KOPT-K1 (cell line): Measurements from ENCODE around the gene EPHA3.

Experiments used
- H3K27ac ChIP-seq: fragments of 200-600 bp; sonication (generic); 2 replicates; pipeline ENCODE4 v1.5.1; 2016; ENCODE audit warnings: antibody characterized with exemption, mild to moderate bottlenecking, low read depth, low read length; ENCODE audit not compliant: poor library complexity, severe bottlenecking
- H3K36me3 ChIP-seq: fragments of 200-600 bp; sonication (generic); 2 replicates; pipeline ENCODE4 v1.5.1; 2017; ENCODE audit warnings: antibody characterized with exemption, mild to moderate bottlenecking, low read length, moderate library complexity; ENCODE audit not compliant: insufficient read depth
- H3K9me3 ChIP-seq: fragments of 200-600 bp; sonication (generic); 2 replicates; pipeline ENCODE4 v1.5.1; 2017; ENCODE audit warnings: antibody characterized with exemption, low read length, mild to moderate bottlenecking; ENCODE audit not compliant: insufficient read depth, poor library complexity, severe bottlenecking

EPHA3 gene

DNA sequence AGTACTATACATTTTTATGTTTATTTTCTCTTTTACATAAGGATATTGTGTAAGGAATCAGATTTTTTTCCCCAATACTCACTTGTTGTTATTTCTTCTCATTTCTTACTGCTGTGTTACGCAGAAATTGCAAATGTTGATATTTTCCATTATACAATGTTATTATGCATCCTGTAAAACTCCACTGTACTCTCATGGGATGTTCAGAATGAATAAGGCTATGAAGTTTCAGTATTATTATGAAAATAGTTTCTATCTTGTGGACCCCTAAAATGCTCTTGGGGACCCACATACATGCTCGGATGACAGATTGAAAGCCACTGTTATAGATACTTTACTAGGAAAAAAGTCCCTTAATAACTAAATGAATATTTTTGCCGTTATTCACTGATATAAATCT is 329.4 kb downstream of the EPHA3 start:
- H3K9me3 ChIP-seq, result no peaks in the 10 kb centered on the region
- H3K27ac ChIP-seq, result no peak overlapping the region
- H3K36me3 ChIP-seq, result no peaks in the 10 kb centered on the region

DNA sequence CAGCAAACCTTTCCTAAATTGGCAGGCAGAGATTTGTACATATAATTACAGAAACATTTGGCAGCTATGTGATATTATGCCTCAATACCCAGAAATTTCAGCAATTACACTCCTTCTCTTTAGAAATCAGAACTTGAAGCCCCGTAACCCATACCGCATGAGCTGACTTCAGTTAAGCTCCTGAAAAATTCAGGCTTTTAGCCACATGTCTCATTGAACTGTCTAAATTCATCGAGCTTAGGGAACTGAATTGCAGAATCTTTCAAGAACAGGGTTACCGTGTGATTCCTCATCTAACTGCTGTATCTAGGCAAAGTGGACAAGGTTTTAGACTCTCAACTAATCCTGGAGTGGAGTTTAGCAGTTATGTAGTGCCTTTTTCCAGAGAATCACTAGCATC is 333.0 kb downstream of the EPHA3 start:
- Histone ChIP-seq H3K36me3 (no peaks in the 10 kb centered on the region), H3K9me3 (no peaks in the 10 kb centered on the region), H3K27ac (no peak overlapping the region)

DNA sequence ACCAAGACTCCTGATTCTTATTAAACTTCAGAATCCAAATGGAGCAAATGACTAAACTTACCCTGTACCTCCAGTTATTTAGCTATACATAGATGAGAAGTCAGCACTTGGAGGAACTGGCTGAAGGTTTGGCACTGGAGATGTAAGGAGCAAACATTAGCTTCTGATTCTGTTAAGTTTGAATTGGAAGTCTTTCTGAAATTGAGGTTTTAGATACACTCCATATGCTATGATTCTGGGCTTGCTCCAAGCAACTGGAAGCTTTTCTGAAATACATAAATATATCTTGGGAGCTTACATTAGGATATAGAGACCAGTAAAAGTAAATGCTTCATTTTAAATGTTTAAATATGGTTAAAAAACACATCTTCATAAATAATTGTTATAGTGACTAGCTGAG is 333.7 kb downstream of the EPHA3 start:
- H3K36me3 ChIP-seq, result no peaks in the 10 kb centered on the region
- no peak overlapping the region for H3K27ac ChIP-seq
- no peaks in the 10 kb centered on the region for H3K9me3 ChIP-seq

DNA sequence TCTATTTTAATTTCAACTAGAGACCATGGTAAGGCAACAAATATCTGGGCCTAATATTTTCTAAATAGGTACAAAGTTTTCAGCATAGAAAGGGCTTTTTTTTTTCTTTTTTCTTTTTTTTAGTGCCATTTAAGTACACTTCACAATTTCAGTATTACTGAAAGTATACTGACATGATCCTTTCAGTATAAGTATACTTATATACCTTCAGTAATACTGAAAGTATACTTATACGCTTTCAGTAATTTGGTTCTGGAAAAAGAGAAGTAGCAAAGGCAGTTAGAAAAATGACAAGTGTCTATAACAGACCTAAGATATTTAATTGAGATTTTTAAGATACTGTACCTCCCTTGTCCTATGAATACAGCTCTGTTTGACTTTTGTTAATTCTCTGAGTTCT is 339.2 kb downstream of the EPHA3 start:
- Histone ChIP-seq H3K36me3 (no peaks in the 10 kb centered on the region), H3K27ac (no peak overlapping the region), H3K9me3 (no peaks in the 10 kb centered on the region)

DNA sequence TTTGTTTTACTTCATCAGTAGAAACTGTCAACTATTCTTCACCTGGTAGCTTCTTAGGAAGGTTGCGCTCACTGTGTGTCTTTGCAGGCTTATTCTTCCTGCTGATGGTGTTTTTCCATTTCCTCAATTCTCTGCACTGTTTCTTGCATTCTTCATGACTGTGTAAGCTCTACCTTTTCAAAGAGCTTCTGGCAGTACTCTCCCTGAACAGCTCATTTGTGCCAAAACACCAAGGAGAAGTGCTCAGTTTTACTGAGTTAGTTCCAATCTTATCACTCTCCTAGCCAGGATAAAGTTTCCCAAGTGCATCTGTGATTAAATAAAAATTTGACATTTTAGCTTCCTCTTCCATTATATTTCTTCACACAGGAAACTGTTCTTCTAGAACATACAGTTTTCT is 339.8 kb downstream of the EPHA3 start:
- H3K27ac ChIP-seq, result no peak overlapping the region
- no peaks in the 10 kb centered on the region for H3K9me3 ChIP-seq
- H3K36me3 ChIP-seq, result no peaks in the 10 kb centered on the region

DNA sequence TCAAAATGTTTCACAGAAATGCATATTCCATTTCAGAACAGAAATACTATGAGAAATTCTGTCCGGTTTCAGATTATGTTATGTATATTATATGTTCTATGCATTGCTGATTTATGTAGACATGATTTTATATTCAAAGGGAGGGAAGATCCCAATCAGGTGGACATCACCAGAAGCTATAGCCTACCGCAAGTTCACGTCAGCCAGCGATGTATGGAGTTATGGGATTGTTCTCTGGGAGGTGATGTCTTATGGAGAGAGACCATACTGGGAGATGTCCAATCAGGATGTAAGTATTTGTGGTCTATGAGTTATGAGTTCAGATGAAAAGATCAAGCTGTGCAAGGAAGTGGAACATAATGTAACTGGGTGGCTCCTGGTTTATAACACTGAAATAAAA is 341.7 kb downstream of the EPHA3 start:
- no peak overlapping the region for H3K27ac ChIP-seq
- H3K9me3 ChIP-seq, result no peaks in the 10 kb centered on the region
- H3K36me3 ChIP-seq, result no peaks in the 10 kb centered on the region

DNA sequence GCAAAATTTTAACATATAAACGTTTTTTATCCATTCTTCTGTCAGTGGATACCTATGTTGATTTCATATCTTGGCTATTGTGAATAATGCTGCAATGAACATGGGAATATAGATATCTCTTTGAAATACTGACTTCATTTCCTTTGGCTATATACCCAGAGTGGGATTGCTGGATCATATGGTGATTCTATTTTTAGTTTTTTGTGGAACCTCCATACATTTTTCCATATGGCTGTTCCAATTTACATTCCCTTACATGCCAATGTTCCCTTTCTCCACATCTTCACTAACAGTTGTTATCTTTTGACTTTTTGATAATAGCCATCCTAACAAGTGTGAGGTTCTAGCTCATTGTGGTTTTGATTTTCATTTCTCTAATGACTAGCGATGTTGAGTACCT is 344.6 kb downstream of the EPHA3 start:
- H3K9me3 ChIP-seq, result no peaks in the 10 kb centered on the region
- H3K36me3 ChIP-seq, result no peaks in the 10 kb centered on the region
- H3K27ac ChIP-seq, result no peak overlapping the region

DNA sequence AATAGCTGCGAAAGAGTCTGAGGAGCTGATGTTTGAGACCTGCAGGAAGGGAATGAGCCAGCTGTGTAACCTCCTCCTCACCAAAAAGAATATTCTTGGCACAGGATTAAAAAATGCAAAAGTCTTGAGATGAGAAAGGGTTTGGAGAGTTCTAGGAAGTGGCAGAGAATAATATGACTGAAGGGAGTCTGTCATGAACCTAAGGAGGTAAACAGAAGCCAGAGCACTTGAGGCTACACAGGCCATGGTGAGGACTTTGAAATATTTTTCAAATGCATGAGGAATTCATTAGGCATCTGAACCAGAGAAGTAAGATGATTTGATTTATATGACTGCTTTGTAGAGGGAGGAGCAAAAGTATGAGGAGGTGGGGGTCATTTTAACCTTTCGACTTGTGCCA is 347.8 kb downstream of the EPHA3 start:
- no peaks in the 10 kb centered on the region for H3K36me3 ChIP-seq
- H3K27ac ChIP-seq, result no peak overlapping the region
- no peaks in the 10 kb centered on the region for H3K9me3 ChIP-seq

DNA sequence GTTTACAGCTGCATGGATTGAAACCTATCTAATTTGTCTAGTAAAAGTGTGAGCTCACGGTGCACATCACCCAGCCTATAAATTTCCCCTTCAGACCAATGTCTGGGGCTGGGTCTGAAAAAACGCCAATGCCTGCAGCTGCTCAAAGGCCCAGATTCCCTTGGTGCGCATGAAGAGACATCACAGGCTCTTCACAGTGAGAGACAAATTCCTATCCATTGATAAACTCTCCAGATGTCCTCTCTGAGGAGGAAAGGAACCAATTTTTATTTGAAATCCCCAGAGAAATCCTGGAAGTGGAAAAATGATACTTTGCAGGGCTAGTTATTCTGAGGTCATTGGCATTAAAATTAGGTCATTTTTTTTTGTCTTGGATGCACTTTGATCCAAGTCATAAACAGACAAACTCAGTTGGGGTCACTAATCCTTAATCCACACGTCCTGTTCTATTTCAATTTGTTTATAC is 360.5 kb downstream of the EPHA3 start:
- Histone ChIP-seq H3K9me3 (no peaks in the 10 kb centered on the region), H3K36me3 (no peaks in the 10 kb centered on the region), H3K27ac (no peak overlapping the region)

DNA sequence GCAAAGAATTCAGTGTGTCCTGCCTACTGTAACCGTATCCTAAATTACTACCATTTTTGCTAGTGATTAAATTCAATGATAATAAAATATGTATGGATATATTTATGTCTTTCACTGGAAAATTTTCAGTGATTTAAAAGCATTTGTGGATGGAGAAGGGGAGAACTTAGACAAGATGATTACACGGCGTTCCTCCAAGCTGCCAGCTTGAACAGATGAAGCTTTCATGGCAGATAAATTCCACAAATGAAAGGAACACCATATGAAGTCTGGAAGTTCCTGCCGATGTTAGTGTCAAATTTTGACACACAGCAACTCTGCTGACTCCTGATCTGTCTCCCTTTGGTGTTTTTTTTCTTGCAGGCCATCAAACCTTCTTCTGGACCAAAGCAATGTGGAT is 364.7 kb downstream of the EPHA3 start:
- H3K36me3 ChIP-seq, result no peaks in the 10 kb centered on the region
- no peaks in the 10 kb centered on the region for H3K9me3 ChIP-seq
- no peak overlapping the region for H3K27ac ChIP-seq

DNA sequence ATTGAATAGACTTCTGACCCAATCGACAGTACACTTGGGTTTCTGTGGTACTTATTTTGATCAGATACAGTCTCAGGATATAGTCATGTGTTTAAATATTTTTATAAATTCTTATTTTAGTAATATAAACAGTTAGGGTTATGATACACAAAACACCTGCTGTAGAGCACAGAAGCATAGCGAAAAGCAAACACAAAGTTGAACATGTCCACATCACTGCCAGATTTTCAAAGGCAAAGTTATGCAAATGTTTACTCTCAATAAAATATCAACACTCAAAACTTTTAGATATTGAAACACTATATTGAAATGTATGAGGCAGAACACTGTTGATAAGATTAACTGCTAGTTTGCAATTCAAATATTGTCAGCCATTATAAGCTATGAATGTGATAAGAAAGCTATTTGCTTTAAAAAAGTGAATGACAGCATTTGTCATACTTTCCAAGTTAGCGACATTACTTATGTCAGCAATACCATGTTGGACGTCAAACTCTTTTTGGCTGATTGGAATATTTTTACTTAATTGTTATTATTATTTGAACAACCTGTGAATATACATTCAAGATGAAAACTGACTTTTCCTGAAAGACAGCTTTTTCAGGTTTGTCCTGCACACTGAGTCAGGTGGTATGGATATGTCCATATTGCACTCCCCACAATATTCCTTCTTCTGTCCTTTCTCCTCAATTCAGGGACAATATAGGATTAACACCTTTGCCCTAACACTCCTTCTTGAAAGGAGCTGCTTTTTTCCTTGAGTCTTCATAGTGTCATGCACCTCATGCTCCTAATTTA is 367.1 kb downstream of the EPHA3 start:
- Histone ChIP-seq H3K27ac (no peak overlapping the region), H3K36me3 (no peaks in the 10 kb centered on the region), H3K9me3 (no peaks in the 10 kb centered on the region)

DNA sequence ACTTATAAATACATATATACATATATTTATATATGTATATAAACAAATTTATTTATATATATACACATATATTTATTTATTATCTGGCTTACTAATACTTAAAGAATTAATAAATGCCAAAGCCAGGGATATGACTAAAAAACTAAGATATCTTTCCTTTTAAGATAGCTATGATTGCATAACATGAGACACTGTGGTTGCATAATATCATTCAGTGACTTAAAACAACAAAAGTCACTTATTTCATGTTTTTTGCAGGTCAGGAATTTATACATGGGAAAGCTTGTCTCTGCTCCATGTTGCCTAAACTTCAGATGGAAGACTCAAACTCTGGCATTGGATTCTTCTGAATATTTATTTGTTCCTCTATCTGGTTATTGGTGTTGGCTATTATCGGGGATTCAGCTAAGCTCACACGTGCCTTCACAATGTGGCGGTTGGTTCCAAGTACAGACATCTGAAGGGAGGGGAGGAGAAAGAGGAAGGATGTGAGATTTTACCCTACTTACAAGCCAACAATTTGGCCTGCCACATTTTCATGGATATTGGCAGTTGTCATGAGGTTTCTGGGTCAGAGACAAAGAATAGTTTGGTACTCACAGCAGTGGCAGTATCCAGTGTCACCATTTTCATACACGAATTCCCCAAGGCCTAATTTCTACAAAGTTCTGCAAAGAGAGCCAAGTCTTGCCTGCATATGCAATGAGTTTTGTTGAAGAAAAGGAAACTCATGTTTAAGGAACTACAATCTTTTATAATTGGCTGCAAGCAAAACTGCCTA is 381.6 kb downstream of the EPHA3 start:
- Histone ChIP-seq H3K9me3 (no peaks in the 10 kb centered on the region), H3K36me3 (no peaks in the 10 kb centered on the region), H3K27ac (no peak overlapping the region)

DNA sequence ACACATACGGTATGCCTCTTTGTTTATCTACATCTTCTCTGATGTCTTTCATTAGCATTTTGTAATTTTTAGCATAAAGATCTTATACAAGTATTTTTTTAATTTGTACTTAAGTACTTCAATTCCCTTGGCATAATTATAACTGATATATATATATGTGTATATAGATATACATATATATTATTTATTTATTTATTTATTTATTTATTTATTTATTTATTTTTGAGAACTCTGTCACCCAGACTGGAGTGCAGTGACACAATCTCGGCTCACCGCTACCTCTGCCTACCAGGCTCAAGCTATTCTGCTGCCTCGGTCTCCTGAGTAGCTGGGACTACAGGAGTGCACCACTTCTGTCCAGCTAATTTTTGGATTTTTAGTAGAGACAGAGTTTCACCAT is 382.7 kb downstream of the EPHA3 start:
- no peaks in the 10 kb centered on the region for H3K36me3 ChIP-seq
- no peak overlapping the region for H3K27ac ChIP-seq
- H3K9me3 ChIP-seq, result no peaks in the 10 kb centered on the region

DNA sequence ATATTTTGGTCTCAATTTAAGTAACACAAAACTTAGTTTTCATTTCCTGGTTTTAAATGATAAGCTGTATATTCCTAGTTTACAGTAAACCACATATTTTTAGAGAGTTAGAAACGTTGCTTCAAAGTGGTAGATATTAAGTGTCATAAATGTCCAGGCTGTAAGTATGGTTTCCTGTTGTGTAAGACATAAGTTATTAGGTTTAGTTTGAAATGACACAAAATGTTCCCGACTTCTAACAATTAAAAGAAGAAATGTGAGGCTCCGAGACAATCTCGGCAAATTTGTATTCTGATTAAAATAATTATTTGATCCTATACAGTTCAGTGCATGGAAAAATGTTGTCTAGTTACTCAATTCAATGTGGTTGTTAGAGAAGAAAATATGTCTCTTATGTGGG is 387.3 kb downstream of the EPHA3 start:
- Histone ChIP-seq H3K36me3 (no peaks in the 10 kb centered on the region), H3K9me3 (no peaks in the 10 kb centered on the region), H3K27ac (no peak overlapping the region)

DNA sequence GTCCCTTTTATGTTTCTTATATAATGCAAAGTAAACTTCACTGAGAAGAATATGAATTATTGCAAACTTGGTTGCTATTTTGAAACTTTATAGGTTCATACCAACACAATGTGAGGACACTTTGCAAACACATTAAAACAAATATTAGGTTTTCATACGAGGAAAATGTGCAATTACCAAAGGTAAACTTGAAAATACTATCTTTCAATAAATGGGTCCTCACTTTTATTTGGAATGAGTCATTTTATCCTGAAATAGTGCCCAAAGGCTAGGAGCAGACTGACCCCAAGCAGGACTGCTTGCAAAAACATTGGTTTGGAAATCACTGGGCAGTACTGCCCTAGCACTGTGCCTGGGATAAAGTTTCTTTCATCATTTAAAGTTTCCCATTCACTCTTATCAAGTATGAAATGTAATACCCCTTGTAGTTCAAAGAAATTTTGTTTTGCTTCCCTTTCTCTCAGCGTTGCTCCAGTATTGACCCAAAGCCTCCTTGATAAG is 396.5 kb downstream of the EPHA3 start:
- no peaks in the 10 kb centered on the region for H3K9me3 ChIP-seq
- H3K36me3 ChIP-seq, result no peaks in the 10 kb centered on the region
- H3K27ac ChIP-seq, result no peak overlapping the region
